GM21390 (cell line): Measurements from ENCODE around the gene DBX2.
"Not testable (repeated sequence)": the region's sequence is repeated elsewhere in the genome, so short reads cannot be mapped to it uniquely, and the experiment has no call there.

ENCODE experiments used
- ATAC-seq: cut with Tn5 transposase; IDR thresholded peaks from one replicate; pipeline ENCODE4 v1.9.1; 2021; ENCODE audit not compliant: unreplicated experiment

Gene DBX2

GRCh38 chr12:45050751-45051571, at the start of gene DBX2:
TSS of gene DBX2 (minus strand) at chr12:45051099. CDS start at chr12:45050927, 172 bp downstream.
- ATAC-seq, result no peak

GRCh38 chr12:45098766-45099165, 47.9 kb upstream of the DBX2 start:
- no peak for ATAC-seq

DNA sequence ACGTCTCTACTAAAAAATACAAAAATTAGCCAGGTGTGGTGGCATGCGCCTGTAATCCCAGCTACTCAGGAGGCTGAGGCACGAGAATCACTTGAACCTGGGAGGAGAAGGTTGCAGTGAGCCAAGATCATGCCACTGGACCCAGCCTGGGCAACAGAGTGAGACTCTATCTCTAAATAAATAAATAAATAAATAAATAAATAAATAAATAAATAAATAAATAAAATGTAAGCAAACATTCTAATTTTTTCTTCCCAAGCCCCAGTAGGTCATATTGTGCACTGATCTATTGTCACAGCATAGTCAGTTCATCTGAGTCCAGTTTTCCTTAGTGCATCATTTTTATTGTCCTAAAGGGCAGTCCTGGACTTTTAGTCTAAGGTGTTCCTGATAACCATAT, 44.5 kb upstream of the DBX2 start:
- ATAC-seq, result not testable (repeated sequence)

- no peak for ATAC-seq
Measured at GRCh38 chr12:45093051-45093450, 42.2 kb upstream of the DBX2 start.

GRCh38 chr12:45089411-45090075, 38.6 kb upstream of the DBX2 start:
- no peak for ATAC-seq

DNA sequence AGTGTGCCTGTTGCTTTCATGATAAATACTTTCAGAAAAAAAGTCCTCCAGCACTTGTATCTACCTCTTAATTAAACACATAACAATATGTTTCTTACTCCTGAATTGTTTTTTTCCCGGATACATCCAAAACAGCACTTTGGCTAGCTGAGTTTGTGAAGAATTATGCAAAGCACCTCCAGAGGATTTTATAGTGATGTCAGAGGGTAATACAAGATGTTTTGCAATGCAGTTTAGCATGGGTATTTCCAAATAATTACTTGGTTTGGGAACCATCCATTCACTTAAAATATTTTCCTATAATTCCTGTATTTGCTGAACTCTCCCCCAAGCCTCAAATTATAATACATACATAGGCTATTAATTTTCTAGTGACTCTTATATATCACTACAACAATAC, 37.7 kb upstream of the DBX2 start:
- ATAC-seq, result no peak

DNA sequence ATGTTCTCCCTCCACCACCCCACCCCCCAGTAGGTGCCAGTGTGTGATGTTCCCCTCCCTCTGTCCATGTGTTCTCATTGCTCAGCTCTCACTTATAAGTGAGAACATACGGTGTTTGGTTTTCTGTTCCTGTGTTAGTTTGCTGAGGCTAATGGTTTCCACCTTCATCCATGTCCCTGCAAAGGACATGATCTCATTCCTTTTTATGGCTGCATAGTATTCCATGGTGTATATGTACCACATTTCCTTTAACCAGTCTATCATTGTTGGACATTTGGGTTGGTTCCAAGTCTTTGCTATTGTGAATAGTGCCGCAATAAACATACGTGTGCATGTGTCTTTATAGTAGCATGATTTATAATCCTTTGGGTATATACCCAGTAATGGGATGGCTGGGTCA, 33.3 kb upstream of the DBX2 start:
- ATAC-seq, result not testable (repeated sequence)

DNA sequence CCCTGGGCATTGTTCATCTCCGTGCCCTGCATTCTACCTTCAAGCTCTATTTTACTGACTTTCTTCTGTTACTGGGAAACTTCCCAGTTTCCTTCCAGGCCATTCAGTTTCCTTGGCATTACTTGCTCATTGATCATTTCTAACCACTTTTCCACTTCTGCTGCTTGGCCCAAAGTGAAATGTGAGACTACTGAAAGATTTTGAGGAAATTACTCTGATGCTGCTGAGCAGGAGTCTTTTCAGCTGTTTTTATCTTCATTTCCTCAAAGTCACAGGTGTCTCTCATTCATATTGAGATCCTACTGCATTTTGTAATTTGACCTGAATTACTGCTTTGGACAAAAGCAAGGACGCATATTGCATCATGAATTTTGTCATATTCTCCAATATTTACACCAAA, 26.4 kb upstream of the DBX2 start:
- no peak for ATAC-seq

DNA sequence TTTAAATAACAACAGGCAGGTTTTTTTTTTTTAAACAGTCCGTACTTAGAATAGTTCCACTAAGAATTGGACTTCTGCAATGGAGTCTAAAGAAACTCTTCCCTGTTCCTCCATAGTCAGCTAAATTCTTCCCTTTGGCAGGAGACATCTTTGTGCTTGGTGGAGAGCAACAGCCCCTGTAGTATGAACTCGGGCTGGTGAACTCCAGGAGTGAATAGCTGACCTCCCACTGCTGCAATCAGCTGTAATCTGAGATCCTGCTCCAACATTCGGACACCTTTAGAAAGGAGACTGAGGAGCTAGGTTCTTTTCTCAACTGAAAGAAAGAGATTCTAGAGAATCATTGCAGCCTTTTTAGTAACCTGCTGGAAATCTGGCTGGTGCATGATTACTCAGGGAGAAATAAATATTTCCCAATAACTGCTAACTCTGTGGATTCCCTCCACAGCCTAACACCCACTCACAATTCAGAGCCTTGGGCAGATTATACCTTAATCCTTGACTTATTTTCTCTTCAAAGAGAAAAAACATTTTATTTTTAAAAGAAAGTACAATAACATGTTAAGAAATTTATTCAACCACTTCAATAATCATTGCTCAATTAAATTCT, 25.6 kb upstream of the DBX2 start:
- no peak for ATAC-seq

DNA sequence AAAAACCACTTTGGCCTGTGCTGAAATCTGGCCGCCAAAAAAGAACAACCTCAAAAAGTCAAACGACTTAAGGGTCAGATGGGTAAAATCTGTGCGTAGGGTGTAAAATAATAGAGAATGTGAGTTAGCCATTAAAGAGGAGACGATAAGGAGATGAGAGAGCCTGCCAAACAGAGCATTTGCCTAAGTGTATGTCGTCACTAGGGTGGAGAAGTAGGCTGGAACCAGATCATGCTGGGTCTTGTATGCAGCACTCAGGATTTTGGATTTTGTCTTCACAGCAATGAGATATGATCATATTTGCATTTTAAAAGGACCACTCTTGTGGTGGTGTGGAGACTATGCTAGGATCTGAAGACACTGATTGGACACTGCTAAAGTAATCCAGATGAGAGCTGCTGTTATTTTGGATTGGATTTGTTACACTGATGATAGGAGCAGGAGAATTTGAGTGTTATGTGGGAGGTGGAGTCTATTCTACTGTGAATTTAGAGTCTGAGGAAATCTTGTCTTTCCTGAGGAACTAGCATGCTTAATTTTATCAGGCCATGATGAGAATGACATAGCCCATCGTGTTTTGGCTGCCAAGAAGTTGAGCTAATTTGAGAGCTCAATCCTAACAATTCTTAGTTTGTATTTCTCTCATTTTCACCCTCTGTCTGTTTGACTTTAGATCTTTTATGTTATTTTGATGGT, 24.8 kb upstream of the DBX2 start:
- no peak for ATAC-seq

DNA sequence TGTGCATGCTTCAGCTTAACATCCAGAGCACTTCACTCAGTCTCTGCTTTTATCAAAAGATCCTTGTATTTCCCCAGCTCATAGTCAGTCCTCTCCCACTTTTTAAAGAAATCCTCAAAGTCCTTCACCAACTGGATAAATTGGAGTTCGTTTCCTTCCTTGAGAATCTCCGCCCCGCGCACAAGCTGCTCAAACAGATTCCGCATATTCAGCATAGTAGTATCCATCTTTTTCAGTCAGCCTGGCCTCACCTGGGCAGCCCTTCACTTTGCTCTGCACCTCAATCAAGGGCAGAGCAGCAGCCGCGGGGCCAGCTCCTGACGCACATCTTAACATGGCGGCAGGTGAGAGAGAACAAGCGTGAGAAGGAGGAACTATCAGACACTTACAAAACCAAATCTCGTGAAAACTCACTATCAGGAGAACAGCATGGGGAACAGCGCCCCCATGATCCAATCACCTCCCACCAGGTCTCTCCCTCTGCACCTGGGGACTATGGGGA, 14.3 kb upstream of the DBX2 start:
- ATAC-seq, result no peak

DNA sequence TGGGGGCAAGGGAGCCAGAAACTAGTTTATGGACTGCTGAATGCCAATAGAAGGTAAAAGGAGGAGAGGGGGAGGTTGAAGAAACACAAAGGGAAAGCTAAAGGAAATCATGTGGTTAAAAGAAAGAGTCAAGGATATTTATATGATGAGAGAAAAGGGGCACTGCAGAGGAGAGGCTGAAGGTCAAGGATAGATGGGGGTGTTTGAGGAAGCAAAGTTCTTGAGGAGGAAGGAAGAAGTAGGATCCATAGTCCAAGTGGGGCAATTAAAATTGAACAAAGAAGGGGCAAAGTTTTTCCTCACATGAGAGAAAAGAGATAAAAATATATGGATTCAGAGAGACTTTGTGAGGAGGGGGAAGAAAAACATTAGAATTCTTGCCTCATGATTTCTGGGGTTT, 10.1 kb upstream of the DBX2 start:
- ATAC-seq, result no peak

DNA sequence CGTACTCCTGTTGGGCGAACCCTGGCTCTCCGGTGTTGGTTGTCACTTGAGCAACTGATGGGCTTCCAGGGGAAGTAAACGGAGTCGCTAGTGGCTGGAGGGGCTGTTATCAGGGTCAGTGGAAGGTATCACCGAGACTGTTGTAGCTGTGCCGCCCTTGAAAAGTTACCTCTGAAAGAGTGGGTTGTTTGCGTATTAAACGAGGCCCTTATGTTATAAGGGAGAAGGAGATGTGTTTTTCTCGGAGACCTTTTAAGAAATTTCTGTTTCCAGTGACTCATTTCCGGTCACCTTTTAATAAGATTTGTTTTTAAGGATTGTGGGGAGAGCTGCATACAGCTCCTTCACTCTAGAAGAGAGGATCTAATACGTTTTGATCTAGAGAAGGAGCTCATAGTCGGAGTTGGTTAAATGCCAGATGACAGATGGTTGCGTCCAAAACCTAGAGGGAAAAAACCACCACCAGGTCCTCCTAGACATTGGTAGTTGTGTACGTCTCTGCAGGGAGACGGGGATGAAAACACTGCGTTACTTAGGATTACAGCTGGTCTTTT, 750 bp upstream of the DBX2 start:
- ATAC-seq, result no peak

DNA sequence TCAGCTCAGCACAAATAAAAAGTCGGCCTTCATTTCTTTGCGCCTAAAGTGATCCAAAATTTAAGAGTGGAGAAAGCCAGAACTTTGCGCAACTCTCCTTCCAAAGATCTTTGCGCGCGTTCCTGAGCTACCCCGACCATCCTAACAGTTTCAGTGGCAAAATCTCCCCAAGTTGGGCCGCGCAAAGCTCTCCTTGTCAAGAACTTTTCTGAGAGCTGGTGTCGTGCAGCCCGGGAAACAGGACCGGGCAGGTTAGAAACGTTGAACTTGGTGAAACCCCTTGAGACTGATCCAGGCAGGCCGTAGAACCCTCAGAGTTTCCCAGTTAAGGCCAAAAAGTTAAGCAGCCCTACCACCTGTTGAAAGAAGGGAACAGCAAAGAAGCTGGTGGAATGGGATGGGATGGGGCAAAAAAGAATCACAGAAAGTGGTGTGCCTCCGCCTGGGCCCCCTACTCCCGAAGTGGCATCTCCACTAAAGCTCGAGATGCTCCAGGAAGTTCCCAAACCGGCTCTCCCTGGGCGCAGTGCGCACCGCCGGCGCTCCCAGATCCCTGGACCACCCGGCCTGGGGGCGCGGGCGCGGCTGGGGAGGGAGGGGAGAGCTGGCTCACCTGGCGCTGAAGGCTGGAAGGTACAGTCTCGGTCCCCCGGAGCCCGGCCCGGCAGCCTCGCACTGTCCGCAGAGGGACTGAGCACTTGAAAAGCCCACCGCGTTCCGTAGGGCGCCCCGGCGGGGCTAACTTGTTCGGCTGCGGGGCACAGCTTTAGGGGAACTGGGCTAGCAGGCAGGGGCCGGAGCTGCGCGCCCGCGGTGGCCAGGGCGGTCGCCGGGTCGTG, 768 bp downstream of the DBX2 start:
- ATAC-seq, result no peak

DNA sequence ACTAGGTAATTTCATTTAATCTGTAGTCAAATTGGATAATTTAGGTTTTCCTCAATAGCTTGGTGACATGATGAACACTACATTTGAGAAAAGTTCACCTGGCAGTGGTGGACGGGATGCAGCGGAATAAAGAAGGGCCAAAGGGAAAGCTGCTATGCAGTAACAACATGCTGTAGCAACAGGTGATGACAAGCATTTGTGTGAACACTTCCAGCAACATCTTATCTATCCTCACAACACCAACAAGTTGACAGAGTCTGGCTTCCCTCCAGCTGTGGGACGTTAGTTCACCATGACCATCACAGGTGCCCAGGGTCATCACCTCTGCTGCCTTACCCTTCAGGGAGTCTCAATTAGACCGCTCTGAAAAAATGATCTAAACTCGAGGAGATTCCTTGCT, 8.3 kb downstream of the DBX2 start:
- ATAC-seq, result no peak

DNA sequence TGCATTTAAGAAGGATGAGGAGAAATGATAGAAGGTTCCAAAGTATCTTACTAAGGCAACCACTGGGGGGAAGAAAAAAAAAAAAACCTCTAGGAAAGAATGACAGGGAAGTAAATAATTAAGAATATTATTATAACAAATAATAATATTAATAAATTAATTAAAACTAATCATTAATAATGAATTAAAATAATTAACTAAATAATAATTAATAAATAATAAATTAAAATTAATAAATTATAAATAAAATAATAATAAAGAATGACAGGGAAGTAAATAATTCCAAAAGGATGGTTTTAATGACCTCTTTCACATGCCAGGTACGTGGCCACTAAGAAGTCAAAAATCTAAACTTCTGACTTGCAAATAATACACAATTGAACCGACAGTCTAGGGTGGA, 9.9 kb downstream of the DBX2 start:
- no peak for ATAC-seq

DNA sequence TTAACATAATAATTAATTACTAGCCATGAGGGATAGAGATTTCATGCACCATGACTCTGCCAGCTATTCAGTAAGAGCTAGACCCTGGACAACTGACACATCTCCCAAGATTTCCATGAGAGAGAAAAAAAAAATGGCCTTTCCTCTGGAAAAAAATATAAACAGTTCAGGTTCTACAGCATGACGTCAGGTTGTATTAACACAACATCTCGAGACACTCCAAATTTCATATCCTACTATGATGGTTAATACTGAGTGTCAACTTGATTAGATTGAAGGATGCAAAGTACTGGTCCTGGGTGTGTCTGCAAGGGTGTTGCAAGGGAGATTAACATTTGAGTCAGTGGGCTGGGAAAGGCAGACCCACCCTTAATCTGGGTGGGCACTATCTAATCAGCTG, 11.1 kb downstream of the DBX2 start:
- ATAC-seq, result no peak

- ATAC-seq, result no peak
Measured at GRCh38 chr12:45034861-45035265, 16.0 kb downstream of the DBX2 start.

DNA sequence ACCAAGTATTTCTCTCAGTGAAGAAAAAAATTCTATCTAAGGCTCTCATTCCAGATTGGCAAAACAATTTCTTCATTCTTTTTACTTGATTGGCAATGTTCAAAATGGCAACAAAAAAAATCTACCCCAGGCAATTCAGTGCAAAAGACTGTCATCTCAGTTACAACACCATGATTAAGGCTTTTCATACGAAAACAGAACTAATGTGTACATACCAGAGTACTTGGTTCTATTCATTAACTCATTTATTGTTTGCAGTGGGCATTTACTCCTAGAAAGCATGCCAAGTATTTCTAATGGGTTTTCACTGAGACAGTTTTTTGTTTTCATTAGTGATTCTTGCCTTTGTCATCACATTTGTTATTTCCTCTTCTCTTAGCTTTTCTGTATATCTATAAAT, 33.0 kb downstream of the DBX2 start:
- ATAC-seq, result no peak

GRCh38 chr12:45014396-45014795, 36.5 kb downstream of the DBX2 start:
- ATAC-seq, result no peak
